ENCODE results near the gene CNPY4.

Gene CNPY4

DNA sequence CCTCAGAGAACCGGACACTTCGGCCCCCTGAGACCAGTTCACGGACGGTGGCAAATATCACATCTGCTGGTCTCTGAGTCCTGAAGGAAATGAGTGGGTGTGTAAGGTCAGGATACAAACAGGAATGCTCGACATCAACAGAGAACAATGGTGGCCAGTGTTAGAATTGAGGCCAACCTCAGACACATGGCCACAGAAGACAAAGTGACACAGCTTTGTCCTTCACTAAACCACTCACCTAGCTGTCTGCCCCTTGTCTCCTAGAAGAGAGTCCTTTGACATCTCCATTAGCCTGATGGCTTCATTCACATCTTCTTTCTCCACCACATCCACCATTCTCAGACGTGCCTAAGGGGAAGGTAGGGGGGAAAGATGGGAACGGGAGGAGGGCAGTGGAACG lies 26.4 kb upstream of the CNPY4 start:
- no peak for DNase-seq

DNA sequence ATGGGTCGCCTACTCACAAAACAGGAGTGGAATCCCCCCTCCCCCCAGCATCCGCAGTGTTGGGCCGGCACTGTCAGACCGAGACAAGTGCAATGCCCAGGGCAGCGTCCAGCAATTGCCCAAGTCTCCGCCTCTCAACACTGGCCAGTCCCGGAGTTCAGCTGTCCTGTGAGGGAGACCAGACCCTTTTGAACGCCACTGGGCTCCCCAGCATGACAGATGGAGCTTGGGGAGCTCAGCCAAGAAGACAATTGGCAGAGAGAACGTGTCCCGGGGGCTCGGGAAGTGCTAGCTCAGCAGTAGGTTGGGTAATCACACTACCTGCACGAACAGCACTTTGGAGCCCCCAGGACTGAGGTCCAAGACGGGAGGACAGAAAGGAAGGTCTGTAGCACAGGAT lies 25.9 kb upstream of the CNPY4 start:
- no peak for DNase-seq

DNA sequence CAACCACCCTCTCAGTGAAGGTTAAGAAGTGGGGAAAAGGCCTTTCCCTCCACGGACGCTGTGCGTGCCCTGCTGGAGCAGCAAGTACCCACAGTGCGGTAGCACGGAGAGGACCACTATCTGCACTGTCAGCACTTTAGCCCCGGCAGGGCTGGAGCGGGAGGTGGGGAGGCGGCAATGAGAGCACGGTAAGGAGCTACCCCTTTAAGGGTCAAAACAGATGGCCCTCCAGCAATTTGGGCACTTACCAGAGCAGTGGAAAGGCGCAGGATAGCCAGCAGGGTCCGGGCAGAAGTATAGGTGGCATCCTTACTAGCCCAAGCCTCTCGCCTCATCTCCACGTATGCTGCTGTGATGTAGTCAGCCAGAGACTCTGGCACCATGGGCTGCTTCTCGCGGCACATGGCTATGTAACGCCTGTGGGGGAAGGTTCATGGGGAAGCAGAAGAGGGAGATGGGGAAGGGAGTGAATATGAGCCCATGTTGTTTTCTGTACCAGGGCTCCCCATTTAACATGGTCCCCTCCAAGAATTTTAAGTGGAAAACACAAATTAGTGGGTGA lies 25.4 kb upstream of the CNPY4 start:
- DNase-seq = no peak

DNA sequence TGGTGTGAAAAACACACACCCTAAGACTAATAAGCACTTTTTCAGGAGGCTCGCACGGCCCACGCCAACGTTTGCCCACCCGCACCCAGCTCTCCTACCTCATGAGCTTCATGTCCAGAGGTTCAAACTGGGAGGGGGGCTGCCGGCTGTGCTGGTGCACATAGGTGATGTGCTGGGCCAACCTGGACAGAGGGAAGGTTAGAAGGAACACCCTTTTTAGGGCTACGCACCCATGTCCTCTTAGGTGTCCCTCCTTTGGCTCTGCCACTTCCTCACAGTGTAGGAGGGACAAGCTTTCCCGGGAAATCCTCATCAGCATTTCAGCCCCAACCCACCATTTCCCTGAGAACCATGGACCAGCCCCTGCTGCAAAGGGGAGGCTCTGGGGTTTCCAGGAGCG lies 24.1 kb upstream of the CNPY4 start:
- no peak for DNase-seq

DNA sequence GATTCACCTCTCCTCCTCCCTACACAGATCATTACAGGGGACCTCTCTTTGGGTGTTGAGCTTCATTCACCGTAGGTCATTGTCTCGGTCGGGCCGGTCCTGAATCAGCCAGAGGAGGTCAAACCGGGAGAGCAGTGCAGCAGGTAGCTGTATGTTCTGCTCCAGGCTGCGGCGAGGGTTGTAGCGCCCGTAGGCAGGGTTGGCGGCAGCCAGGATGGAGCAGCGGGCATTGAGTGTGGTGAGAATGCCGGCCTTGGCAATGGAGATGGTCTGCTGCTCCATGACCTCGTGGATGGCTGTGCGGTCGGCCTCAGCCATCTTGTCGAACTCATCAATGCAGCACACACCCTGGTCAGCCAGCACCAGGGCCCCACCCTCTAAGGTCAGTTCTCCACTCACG lies 23.7 kb upstream of the CNPY4 start:
- no peak for DNase-seq

DNA sequence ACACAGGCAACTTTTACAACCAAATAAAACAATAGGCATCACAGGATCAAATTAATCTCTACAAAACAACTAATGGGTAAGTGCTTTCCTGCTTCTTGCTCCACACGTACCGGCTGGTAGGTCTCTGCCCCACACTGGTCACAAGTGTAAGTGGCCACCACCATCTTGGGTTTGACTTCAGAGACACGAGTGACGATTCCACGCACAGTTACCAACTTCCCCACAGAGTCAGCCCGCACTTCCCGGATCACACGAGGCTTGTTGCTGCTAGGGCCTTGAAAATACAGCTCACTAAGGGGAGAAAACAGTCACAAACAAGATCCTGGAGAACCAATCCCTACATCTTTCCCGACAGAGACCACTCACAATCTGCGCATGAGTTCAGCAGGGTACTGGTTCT lies 20.5 kb upstream of the CNPY4 start:
- no peak for DNase-seq

DNA sequence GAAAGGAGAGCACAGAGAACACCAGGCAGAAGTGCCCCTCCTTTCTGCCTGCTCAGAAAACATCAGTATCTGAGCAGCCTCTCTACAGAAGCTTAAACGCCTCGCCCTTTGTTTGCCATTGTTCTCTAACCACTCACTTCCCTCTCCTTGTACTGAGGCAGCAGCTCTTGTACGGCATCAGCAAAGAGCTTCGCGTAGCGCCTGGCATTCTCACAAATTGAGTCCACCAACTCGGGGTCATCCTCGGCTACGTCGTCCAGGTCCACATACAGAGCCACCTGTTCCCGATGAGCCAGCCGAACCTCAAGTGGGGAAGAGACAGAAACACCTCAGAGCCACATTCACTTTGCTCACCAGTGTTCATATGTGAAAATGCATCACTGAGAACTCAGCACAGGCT lies 20.0 kb upstream of the CNPY4 start:
- DNase-seq = no peak

DNA sequence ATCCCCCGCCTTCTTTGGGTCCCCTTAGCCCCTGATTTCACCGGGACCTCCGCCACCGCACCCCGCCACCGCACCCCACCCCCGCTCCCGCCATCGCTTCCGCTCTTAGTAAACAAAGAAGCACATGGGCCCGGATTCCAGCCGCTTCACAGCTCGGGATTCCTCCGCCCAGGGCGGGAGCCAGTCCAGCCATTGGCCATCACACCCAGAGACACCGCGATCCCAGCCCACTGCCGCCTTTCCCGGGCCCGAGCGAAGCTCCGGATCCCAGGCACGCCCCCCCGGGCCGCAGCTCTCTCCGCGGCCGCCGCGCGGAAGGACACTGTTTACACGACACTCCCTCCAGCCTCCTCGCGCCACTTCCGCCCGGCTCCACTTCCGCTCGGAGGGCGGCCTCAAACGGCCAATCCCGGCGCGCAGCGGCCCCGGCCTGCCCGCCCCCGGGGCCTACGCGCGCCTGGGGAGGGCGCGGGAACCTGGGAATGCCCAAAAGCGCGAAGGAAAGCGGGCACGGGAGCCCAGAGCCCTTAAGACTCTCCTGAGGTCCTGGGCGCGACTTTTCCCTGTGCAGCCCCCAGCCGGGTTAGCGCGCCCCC lies 18.9 kb upstream of the CNPY4 start:
- peak; percentile 79 for DNase-seq

DNA sequence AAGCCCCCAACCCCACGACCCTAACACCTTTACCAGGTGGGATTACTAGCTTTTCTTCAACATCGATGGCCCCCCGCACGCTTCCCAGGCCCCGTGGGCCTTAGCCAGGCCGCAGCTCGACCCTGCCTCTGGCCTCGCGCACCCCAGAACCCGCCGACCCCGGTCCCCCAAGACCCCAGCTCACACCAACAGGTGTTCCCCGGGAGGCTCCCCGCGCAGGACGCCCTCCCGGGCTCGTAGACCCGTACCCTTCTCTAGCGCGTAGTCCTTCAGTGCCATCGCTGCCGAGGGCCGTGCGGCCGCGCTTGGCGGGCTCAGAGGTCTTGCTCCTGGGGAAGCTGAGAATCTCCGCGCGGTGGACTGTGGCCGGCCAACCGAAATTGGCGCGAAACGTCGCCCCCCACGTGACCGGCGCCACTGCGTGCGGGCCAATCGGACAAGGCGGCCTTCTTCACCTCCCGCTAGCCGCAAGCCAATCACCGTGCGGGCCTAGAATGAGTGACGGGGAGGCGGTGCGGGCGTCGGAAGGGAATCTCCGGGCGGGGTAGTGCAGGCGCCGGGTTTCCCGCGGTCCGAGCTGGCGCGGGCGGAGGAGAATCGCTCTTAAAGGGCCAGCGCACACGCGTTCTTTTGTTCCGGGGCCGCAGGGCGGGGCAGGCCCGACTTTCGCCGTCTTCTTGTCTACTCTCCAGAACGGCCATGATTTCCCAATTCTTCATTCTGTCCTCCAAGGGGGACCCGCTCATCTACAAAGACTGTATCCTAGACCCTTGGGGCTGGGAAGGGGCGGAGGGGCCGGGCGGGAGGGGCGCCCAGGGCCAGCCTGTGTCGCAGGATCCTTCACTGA lies 18.2 kb upstream of the CNPY4 start, which contains the start of the genes AP4M1 and MCM7:
Gene AP4M1, plus strand, starts transcription at position 628 of the 847 bp plus-strand sequence. Its CDS starts 72 bp downstream, at position 700.
Gene MCM7, minus strand, starts transcription at position 382 of the 847 bp plus-strand sequence. Its CDS starts 103 bp downstream, at position 279.
- DNase-seq = peak; percentile 92

DNA sequence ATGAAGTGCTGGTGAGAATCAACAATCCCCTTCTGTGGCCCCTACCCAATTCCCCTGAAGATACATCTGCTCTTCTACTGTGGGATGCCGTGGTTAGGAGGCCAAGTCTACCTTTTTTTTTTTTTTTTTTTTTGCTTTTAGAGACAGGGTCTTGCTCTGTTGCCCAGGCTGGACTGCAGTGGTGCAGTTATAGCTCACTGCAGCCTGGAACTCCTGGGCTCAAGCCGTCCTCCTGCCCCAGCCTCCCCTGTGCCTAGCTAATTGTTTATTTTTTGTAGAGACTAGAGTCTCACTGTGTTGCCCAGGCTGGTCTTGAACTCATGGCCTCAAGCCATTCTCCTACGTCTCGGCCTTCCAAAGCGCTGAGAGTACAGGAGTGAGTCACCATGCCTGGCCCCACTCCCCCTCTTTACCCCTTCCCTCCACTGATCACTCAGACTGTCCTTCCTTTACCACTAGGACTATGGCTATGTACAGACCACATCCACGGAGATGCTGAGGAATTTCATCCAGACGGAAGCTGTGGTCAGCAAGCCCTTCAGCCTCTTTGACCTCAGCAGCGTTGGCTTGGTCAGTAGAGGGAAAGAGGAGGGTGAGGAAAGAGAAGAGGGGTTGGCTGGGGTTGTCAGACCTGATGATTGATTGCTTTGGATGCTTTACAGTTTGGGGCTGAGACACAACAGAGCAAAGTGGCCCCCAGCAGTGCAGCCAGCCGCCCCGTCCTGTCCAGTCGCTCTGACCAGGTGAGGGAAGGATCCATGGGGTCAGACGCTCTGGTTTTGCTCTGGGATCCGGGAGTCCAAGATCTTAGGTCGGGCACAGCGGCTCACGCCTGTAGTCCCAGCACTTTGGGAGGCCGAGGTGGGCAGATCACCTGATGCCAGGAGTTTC lies 16.2 kb upstream of the CNPY4 start:
- no peak for DNase-seq

DNA sequence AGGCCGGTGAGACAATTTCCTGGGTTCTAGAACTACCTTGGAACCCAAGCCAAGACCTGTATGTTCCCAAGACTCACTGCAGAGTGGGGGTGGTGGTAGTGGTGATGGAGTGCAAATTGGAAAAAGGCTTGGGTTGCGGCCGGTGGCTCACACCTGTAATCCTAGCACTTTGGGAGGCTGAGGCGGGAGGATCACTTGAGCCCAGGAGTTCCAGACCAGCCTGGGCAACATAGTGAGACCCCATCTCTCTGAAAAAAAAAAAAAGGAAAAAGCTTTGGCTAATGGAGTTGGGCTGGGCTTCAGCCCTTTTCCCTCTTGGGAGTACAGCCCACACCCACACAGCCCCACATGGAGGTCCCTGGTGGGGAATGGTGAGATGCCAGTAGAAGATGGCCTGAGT lies 13.9 kb upstream of the CNPY4 start:
- DNase-seq = no peak

DNA sequence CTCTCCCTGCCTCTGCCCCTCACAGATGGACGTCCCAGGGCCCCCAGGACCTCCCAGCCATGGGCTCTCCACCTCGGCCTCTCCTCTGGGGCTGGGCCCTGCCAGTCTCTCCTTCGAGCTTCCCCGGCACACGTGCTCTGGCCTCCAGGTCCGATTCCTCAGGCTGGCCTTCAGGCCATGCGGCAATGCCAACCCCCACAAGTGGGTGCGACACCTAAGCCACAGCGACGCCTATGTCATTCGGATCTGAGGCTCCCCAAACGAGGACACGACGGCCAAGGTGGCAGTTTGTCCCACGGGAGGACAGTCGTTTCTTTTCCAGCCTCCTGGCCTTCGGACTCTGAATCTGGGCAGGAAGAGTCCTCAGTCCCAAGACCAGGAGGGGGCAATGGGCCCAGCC lies 12.8 kb upstream of the CNPY4 start:
- DNase-seq = no peak

DNA sequence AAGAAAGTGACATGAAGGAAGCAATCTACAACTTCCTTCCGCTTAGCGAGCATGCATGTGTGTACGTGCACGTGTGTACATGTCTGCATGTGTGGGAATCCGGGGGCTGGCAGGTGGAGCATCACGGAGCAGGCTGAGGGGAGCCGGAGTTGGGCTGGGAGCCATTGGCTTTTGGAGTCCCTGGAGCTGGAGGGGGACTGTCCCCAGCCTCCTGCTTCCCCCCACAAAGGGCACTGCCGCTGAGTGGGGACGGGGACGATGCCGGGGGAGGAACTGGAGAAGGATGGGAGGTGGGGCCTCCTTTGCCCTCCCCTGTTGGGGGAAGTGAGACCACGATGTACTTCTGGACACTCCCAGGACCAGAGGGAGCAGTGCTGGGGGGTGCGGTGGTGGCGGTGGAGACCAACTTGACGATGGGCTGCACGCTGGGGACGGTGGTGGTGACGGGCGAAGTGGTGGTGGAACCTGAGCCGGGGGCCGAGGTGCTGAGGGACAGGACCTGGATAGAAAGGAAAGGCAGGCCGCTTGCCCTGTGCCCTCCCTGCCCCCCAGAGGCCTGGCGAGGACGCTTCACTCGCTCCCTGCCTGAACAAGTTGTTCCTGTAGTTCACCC lies 12.2 kb upstream of the CNPY4 start:
- DNase-seq = no peak

DNA sequence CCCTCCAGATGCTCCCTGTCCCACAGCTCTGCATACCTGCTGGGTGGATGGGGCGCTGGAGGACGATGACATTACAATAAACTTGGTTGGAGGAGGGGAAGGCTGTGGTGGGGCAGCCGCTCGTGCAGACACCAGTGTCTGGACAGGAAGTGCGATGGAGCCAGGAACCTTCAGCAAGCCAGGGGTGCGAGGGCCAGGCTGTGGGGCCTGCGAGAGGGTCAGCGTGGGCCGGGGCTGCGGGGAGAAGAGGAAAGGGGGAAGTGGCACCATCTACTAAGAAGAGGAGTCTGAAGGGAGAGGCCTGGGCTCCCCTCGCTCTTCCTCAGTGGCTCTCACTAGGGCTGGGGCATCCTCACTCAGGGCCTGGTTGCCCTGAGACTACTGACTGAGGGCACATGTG lies 11.5 kb upstream of the CNPY4 start:
- no peak for DNase-seq

DNA sequence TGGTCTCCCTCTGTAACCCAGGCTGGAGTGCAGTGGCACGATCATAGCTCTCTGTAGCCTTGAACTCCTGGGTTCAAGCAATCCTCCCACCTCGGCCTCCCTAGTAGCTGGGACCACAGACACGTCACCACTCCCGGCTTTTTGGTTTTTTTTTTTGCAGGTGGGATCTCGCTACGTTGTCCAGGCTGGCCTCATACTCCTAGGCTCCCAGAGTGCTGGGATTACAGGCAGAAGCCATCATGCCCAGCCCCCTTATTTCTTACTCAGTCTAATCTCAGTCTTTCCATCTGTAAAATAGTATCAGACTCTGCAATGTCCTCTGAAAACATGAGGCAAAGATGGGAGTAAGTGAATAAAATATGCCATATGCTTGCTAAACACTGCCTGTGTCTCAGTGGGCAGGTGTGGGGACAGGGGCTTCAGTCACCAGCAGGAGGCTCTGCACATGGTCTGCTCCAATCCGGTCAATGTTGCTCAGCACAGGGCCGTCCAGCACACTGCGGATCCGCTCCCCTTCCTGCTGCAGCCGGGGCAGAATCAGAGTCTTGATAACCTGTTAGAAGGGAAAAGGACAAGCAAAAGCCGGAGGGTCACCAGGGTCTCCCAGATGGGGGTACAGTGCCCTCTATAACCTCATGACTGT lies 9.8 kb upstream of the CNPY4 start:
- DNase-seq = no peak

DNA sequence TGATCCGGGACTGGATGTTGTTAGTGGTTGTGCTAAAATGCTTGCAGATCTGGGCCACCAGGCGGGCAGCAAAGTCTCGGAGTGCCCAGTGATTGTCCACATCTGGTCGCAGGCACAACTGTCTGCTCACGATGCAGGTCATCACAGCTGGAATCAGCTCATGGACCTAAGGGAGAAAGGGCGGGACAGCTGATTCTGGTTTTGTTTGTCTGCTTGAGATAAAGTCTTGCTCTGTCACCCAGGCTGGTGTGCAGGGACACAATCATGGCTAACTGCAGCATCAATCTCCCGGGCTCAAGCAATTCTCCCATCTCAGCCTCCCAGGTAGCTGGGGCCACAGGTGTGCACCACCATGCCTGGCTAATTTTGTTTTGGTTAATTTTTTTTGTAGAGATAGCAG lies 8.3 kb upstream of the CNPY4 start:
- DNase-seq = no peak

DNA sequence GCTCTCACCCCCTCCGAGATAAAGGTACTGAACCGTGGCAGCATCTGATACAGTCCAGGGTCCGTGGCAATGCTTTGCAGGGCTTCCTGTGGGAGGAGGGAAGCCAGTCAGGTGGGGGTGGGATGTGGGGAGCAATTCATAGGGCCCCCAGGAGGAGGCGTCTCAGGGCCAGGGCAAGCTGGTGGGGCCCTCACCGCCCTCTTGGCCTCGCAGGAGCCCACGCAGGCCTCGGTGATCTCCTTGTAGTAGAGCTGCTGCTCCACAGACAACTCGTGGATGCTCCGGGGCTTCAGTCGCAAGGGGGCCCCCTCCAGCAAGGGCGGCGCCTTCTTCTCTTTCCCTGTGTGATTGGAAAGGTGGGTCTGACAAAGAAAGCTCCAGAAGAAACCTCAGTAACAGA lies 7.5 kb upstream of the CNPY4 start:
- no peak for DNase-seq

DNA sequence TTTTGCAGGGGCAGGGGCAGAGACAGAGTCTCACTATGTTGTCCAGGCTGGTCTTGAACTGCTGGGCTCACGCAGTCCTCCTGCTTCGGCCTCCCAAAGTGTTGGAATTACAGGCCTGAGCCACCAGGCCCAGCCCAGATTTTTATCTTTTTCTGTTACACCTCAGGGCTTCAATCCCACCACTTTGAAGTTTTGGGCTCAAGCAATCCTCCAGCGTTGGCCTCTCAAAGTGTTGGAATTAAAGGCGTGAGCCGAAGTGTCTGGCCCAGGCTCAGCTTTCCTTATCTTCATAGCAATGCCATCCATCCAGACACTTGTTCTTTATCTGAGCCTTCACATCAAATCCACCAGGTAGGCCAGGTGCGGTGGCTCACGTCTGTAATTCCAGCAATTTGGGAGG lies 4.4 kb upstream of the CNPY4 start:
- no peak for DNase-seq

DNA sequence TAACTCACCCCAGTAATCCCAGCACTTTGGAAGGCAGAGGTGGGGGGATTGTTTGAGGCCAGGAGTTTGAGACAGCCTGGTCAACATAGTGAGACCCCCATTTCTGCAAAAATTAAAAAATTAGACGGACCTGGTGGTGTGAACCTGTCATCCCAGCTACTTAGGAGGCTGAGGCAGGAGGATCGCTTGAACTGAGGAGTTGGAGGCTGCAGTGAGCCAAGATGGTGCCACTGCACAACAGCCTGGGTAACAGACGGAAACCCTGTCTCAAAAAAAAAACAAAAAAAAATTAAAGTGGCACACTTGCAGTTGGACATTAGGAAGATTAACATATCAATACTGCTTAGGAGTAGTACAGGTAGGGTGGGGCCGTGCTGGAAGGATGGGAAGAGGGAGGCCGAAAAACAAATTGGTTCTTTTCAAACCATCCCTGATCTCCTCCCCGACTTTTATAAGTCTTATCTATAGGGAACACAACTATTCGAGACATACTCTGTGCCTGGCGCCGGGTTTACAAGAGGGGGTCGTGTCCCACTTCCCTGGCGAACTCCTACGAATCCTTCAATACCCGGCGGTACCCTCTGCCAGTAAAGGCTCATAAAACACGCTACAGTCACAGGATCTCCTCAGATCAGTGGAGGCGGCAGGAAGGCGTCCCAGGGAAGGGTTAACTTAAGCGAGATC lies 904 bp upstream of the CNPY4 start:
- DNase-seq = no peak

DNA sequence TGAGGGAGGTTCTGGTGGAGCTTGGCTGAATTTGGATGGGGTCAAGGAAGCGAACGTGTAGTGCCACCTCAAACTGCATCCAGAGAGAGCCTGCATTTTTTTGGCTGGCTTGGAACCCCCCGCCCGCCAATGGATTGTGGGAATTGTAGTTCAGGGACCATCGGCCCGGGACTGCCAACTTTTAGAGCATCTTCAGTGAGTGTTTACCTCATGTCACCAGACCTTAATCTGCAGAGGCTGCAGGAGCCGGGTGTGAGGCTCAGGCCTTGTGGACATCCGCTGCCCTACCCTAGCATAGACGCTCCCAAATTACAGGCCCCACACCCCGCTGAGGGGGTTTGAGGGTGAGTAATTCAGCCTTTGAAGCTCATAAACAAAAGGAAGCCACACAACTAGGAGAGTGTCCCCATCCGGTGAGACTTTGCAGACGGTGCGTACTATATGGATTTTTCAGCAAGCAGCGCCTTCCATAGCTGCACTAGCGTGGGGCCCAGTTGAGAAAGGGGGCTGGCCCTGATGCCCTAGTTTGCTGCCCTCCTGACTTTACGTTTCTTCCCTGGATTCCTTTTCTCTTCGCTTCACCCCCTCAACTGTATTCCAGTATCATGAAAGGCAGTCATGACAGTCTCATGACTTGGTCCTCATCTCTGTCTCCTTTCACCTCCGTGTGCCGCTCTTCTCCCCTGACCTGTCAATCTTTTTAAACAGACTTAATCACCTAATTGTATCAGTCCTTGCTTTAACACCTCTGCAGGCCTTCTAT lies 717 bp downstream of the CNPY4 start:
- peak; percentile 65 for DNase-seq

DNA sequence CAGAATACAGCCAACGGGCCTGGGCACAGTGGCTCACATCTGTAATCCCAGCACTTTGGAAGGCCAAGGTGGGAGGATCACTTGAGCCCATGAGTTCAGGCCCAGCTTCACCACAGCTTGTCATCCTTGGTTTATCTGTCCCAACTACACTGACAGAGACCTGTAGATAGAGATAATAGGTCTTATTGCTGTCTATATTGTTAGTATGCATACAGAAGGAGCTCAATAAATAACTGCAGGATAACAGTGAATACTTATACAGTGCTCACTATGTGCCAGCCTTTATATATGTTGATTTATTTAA lies 1.3 kb downstream of the CNPY4 start:
- DNase-seq = no peak

Data from activated CD4-positive, alpha-beta T cell treated with anti-CD3 and anti-CD28 coated beads, Interleukin-2, amount 50 U/mL, for 1 hour (primary cell).